Medulla oblongata (tissue), 1 donor: ENCODE data around the gene ENAH.

Experiments used
- DNase-seq: peaks from one replicate; pipeline ENCODE4 v3.0.0-alpha.2; 2015; ENCODE audit errors: extremely low spot score

ENAH gene

DNA sequence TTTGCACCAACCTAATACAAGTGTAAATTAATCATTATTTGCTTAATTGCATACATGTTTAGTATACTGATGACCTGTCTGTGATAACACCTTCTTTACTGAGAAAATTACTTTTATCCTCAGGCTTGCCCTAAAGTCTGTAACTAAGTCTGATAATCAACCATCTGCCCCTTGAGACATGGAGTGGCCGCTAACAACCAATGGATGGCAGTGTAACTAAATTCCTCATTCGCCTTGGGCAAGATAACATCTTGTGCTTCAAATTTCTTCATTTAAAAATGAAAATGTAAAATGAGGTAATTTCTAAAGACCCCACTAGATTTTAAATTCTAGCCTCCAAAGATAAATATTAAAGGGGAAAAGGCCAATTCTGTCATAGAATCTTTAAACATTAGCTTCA lies 85.1 kb downstream of the ENAH start:
- no peak for DNase-seq

DNA sequence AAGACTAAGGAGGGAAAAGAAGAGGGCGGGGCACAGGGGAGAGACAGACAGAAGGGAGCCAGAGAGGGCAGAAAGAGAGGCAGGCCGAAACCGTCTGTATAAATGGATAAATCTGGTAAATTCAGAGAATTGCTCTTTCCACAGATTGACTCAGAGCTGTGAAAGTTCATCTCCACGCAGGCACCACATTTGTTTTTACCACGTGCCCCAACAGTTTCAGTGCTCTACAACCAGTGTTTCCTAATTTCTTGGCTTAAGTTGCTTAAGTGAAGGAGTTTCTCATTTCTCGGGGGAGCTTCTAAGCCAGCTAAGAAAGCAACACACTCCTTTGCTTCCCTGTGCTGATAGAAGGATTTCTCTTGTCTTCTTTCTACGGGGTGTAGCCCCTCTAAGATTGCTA lies 87.1 kb downstream of the ENAH start:
- no peak for DNase-seq

DNA sequence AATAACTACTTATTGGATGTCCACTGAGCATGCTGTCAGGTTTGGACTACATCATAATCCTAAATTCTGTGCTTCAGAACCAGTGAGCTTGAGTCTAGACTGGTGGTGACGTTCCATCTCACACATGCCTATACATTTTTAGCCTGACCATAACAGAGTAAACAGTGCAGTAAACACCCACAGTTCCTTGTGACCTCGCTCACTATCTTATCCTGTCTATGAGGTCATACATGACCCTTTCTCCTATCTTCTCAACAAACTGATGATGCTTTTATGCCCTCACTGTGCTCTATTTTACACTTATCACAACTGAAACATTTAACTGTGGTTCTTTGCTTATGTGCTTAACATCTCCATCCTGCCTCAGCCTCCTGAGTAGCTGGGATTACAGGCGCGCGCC lies 91.2 kb downstream of the ENAH start:
- no peak for DNase-seq

DNA sequence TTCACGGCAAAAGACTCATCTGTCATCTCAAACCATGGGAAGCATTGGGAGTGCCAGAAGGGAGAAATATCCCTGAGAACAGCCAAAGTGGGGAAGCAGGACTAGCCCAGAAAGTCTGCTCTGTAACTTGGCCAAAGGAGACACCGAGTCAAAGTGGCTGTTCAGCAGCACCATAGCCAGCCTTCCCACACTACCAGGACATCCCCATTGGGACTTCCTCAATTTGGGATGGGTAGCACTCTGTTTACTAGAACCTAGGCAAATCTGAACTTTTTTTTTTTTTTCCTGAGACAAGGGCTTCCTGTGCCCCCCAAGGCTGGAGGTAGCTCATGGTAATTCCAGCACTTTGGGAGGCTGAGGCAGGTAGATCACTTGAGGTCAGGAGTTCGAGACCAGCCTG lies 93.0 kb downstream of the ENAH start:
- DNase-seq = no peak

DNA sequence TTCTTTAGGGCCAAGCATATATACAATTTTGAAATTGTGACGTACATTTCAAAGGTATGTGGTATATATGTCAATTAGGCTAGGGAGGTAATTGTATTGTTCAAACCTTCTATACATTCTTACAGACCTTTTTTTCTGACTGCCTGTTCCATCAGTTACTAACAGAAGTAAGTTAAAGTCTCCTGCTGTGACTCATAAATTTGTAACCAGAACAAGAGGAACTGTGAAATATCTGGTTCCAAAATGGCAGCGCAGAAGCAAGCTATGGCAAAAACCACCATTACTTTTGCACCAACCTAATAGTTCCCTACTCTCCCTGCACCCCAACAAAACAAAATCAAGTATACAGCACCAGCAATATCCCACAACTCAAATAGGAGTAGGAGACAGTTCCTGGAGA lies 93.6 kb downstream of the ENAH start:
- no peak for DNase-seq

DNA sequence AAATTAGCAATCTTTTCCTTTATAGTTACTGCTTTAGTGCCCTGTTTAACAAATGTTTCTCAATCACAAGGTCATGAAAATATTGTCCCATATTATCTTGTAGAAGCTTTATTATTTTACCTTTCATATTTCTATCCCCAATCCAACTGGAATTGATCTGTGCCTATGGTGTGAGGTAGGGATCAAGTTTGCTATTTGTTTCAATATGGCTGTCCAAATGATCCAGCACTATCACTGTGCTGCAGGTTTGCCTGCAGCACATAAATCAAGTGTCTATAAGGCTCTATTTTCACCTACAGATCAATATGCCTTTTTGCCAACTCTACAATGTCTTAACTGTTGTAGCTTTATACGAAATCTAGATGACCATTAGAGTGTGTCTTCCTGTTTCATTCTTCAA lies 96.2 kb downstream of the ENAH start:
- no peak for DNase-seq

DNA sequence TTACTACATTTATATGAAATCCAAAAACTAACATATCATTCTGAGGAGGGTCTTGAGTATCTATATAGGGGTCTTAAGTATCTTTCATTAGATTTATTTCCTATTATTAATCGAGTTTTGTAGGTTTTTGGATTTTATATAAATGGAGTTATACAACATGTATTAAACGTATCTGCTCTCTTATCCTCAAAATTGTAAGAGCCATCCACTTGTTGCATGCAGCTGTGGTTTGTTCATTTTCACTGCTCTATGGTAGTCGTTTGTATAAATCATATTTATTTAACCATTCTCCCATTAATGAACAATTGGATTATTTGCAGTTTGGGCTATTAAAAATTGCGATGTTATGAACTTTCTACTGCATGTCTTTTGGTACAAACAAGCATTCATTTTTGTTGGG lies 97.1 kb downstream of the ENAH start:
- DNase-seq = no peak

DNA sequence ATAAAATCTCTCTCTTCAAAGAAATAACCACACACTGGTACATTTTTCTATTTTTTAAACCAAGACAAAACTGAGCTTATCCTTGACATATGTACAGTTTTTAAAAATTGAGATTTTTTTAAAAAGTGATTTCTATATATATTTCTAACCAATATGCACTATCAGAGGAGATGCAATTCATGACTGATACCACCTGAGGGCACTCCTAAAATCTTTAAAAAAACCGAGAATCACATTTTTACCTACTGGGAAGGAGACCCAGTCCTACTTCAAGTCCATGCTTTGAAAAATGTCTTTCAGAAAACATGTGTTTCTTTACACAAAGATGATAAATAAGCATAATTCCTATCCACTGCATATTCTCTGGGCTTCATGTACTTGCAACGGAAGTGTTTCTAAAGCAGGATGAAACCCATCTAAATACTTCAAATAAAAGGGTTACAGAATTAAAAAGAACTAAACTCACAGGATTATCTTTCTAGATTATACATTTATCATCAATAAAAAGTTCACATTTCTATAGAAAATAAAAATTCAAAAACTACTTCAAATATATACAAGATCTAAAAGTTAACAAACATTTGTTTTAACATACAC lies 98.6 kb downstream of the ENAH start:
- peak; percentile 50 for DNase-seq

DNA sequence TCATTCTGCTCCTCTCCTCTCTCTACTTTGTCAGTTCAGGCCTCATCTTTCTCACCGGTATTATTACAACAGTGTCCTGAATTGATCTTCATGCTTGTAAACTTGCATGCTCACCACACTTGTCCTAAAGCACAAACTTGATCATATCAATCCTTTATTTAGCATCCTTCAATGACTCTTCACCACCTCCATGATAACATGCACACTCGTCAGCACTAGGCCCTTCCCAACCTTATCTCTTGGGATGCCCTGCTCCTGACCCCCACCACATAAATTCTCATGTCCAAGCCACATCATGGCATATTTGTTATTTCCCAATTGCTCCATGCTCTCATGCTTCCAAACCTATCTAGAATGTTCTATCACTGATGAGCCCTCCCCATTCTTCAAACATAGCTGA lies 103.1 kb downstream of the ENAH start:
- no peak for DNase-seq

DNA sequence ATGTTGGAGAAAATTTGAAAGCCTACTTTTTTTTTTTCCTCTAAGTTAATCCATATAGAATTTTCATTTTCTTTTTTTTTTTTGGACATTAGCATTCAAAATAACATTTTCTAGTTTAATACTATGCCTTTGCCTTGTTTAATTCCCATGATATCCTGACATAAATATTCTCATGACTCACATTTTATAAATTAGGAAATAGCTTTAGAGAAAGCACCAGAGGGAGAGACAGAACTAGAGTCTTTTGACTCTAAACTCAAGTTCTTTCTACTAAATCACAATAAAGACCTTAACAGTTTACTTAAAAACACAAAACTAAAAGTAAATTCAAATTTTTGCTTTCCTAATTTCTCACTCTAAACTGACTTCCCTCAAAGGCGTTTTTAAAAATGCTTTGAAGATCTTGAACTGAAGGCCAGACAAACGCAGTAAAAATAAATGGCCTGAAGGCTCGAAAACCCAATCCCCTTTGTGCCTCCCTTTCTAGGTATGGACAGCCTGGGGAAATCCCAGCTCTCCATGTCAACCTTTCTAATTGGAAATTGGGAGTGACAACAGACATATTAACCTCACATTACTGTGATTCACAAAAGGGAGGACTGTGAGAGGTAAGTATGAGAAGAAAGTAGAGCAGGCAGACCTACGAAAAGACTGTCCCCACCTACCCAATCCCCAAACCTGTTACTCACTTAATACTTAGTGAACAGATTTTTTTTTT lies 104.6 kb downstream of the ENAH start:
- no peak for DNase-seq

DNA sequence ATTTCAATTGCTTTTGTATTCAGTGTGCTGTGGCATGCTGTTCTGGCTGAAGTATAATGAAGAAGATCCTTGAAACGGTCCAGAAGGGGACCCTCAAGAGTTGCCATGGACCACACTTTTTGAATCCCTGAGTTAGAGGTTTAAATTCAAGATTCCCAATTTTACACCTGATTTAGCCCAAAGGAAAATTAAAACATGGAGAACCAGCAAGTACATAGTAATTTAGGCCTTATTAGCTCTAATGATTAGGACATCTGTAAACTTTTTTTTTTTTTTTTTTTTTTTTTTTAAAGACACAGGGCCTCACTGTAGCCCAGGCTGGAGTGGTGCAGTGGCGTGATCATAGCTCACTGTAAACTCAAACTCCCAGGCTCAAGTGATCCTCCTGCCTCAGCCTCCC lies 107.3 kb downstream of the ENAH start:
- DNase-seq = no peak

DNA sequence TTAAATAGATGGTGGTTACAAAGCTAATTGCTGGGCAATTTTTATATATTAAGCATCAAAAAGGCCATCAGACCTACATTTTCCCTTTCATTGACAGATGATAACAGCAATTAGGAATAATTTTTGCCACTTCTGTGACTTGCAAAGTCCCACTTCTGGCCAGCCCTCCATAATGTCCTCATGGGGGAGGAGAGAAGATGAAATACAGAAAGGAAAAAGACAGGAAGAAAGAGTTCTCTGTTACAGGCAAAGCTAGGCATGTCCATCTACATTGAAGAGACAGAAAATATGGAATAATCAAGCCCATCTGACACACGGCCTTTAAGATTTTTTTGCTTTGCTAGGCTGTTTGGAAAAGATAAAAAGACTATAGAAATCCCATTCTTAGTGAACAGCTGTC lies 108.0 kb downstream of the ENAH start:
- DNase-seq = peak; percentile 40

DNA sequence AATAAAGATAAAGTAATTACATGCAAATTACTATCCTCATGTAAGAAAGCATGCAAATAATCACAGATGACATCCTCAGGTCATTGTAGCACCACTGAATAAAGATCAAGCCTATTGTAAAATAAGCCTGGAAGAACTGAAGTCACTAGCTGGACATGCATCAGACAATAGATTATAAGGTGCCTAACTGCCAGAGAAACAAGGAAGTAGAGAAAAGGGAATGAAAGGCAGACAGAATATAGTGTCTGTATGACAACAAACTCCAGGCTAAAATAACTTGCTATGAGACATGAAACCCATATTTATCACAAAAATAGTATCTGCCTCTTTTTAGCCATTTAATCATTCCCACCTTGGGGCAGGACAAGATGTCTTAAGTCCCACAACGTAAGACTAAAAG lies 108.7 kb downstream of the ENAH start:
- no peak for DNase-seq

DNA sequence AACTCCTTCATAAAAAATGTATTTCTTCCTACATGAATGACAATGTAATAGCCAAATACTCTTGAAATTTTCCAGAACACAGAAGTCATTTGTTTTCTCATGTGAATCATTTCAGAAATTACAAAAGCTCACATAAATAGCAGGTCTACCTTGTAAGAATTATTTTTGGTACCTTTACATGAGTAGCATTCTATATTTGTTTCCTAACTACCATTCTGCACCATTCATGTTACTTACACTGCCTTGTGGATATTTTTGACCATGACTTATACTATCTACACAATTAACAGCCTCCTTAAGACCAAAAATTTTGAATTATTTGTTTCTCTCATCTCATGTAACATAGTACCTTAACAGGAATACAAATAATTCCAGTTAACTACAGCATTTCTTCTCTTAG lies 109.6 kb downstream of the ENAH start:
- no peak for DNase-seq

DNA sequence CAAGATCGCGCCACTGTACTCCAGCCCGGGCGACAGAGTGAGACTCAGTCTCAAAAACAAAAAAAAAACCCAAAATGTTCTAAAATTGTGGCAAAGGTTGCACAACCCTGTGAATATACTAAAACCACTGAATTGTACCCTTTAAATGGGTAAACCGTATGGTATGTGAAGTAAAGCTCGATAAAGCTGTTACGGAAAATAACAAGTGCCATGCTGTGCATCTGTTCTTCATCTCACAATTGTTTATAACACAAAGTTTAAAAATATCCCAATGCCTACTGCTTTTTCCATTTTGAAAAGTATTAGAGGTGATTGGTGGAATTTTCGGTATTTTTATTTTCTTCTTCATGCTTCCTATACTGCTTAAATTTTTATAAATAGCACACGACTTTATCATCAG lies 111.5 kb downstream of the ENAH start:
- DNase-seq = no peak

DNA sequence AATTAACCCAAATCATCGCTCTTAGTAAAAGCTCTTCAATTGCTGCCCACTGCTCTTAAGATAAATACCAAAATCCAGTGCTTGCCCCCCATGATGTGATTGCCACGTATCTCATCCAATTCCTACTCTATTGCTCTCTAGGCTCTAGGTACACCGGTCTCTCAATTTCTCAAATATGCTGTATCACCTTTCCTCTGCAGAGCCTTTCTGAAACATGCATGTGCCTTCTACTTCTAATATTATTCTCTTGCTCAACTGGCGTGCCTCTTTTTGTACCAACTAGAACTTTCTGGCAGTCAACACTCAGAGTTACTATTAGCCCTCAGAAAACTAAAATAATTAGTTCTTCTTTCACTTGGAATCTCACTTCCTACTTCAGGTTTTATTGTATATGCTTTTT lies 113.3 kb downstream of the ENAH start:
- DNase-seq = no peak

DNA sequence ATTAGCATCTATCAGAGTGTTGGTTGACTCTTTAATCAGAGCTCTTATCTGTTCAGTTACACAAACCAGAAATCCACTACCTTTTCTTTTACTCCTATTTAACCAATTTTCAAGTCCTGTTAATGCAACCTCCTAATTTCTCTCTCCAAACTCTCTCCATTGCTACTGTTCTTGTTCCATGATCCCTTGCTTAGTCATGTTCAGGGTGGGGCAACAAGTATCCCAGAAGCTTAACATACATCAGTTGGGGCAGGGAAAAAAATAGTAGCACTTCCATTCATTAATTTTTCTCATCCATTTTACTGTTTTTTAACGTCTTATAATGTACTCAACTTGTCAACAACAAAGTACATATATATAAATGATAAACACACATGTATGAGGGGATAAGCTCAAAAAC lies 113.9 kb downstream of the ENAH start:
- no peak for DNase-seq

DNA sequence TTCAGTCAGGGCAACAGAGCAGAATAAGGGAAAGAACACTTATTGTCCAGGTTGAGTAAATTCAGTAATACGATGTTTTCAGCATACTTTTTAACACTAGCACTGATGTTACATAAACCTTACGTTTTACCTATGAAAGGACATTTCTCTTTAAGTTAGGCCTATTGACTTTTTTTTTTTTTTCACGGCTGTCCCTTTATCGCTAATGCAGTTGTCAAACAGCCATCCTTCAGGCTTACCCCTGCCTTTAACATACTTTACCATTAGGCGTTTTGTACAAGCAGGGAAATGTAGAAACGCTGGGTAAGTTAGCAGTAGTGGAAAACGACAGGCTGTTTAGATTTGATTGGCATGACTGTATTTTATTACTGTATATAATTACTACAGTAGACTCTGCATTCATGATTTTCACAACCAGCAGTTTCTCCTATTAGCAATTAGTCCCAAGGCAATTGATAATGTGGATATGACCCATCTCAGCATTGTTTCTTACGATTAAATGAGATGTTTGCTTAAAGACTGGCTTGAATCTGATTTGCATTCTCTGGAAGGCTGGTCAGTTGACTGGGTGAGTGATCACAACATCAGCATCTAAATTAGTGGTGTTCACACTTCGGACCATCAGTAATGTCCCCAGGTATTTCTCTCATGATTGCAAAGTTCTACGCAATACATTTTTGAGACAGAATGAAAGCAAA lies 115.2 kb downstream of the ENAH start:
- DNase-seq = no peak

DNA sequence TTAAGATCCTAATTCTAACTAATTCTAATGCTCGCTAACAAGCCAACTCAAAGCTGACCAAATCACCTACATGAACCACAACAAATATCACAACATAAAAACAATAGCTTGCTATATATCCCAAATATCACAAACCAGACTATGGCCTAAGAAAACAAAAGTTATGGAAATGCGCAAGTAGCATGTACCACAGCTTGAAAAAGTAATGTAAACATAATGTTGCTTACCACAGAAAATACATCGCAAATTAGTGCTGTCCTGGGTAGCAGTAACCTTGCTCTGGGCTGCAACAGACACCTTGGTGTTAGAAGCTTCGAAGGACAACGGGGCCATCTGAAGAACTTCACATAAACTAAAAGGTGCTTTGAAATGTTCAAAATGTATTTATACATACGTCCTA lies 117.6 kb downstream of the ENAH start:
- DNase-seq = no peak

DNA sequence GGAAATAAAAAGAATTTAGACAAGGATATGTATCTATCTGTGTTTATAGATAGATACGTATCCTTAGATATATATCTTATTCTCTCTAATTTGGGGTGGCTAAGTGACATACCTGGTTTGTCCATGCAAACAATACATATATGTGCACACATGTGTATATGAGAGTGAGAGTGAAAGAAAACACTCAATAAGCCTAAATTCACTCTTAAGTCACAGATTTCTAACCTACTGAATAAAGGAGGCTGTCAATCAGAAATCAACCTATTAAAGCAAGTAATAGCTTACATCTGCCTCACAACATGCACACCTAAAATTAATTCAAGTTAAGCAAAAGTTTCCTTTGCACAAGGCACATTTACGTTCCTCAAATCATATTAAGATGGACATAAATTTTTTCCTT lies 118.2 kb downstream of the ENAH start:
- no peak for DNase-seq

DNA sequence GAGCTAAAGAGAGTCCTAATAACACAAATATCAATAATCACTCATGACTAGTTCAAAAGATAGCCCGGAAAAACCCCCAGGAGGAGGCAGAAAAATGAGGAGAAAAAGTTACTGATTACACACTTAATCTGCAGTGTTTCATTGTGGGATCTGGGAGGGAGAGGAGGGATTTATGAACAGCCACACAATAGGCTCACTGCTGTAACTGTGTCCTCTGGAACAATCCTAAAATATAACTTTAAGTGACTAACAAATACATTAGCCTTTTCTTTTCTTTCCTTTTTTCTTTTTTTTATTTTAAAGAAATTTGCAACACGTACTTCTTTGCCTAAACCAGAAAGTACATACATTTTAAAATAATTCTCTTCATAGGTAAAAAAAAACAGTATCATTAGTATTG lies 118.8 kb downstream of the ENAH start:
- DNase-seq = no peak

DNA sequence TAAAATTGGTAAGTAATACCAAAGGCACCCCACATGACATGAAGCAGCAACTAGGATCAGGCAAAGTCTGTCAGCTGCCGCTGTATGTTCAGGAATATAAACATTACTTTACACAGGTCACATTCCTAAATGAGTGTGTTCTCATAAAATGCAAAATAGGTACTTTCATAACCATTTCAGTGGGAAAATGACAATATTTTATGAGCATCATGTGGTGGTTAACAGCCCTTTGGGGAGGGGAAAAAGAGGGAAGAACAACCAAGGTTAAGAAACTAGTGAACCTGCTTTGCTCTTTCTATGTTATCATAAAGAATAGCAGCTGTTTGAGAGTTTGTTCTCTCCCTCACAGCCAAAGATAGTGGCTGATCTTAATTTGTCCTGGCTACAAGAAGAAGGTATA lies 119.7 kb downstream of the ENAH start:
- DNase-seq = no peak

DNA sequence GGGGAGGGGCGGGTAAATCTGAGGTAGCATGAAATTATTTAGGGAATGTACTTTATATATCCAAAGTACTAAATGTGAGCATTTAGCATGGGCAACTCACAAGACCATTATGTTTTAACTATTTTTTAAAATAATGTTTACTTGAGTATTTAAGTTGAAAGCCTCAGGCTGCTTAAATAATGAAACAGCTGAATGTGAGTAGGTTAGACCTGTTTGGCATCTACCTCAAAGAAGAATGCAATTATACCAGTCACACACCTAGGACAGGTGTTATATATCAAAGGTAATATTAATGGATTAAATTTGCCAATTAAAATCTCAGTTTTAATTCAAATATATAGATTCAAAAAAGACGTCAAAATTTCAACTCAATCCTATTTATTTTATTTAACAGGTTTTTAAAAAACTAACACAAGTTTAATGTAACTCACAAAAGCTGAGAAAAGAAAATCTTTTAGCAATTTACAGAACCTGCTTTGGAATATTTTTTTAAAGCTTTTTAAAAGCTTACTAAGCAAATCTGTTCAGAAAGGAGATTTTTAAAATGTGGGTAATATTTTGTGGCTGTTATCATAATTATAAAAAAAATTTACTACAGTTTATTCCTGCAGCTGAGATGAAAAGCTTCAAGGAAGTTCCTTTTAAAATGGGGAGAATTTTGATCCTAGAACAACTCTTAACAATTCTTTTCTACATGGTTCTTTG lies 120.5 kb downstream of the ENAH start:
- no peak for DNase-seq
